PC-9 (cell line): ENCODE results near the gene DAB1.

Experiments
- CTCF ChIP-seq: fragments of 200-600 bp; sonication (generic); conservative IDR thresholded peaks from 2 replicates; pipeline ENCODE4 v1.6.1; 2017; ENCODE audit warnings: mixed run types, antibody characterized with exemption, mild to moderate bottlenecking, moderate library complexity
- EZH2 ChIP-seq: fragments of 200-600 bp; sonication (generic); IDR thresholded peaks from 2 replicates; pipeline ENCODE4 v1.8.0; 2017; ENCODE audit warnings: antibody characterized with exemption, low read depth

- TF ChIP-seq CTCF, result no peak
- no peak for TF ChIP-seq EZH2
Measured at GRCh38 chr1:57451516-57451915, 27.7 kb upstream of the DAB1 start.
